GM21447 (cell line): ENCODE data around the gene CROCC2.

Experiments
- ATAC-seq: cut with Tn5 transposase; IDR thresholded peaks from one replicate; pipeline ENCODE4 v1.9.1; 2021; ENCODE audit not compliant: unreplicated experiment

The CROCC2 gene

GRCh38 chr2:240875228-240876034 lies 30.7 kb upstream of the CROCC2 start:
- no peak for ATAC-seq

DNA sequence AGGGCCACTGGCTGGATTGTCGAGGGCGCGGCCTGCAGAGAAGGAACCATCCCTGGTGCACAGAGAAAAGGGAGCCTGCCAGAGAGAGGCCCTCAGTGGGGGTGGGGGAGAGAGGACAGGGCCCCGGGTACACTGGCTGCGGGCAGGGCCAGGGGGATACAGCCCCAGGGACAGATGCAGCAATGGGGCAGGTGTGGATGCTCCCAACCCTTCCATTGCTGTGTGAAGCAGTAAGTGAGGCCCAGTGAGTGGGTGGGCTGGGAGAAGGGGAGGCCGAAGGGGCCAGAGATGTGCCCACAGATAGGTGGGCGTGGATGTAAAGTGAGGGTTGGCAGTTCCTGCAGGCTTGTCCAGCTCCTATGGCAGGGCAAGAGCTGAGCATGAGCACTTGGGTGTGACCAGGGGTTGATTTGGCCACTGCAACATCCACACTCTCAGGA lies 30.1 kb upstream of the CROCC2 start:
- no peak for ATAC-seq

- no peak for ATAC-seq
These were observed 29.5 kb upstream of the CROCC2 start for GRCh38 chr2:240876475-240877251.

- ATAC-seq, result no peak
These were observed 28.4 kb upstream of the CROCC2 start for GRCh38 chr2:240877460-240878340.

- no peak for ATAC-seq
These were observed 27.7 kb upstream of the CROCC2 start for GRCh38 chr2:240878341-240878936.

DNA sequence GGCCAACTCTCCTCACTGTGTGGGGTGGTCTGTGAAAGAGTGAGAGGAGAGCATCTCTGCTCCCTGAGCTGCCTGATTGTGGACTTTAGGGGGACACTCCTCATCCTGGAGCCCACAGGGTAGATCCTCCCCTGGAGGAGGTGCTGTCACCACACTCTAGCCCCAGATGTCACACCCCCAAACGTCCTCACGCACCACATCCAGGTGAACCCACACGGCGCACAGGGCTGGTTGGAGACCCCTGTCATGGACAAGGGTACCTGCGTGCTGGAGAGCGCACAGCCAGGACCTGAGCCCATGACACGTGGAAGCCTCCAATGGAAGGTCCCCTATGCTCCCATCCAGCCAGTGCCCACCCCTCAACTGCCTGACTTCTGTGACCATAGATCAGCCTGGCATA lies 27.0 kb upstream of the CROCC2 start:
- no peak for ATAC-seq

- ATAC-seq, result no peak
These were observed 24.2 kb upstream of the CROCC2 start for GRCh38 chr2:240881913-240882312.

DNA sequence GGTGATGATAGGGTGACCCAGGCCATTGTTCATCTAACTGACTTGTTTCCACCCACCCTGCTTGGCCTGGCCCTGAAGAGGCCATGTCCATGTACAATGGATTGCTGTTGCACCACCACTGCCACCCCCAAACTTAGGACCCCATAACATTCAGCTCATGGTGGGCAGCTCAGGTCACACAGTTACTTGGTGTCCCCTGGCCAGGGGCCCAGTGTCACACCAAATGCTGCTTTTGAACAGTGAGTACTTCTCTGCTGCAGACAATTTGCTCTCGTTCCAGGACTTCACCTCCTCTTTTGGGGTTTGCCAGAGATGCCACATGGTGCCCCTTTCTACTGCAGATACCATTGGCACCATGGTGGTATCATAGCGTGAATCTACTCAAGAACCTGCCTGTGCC lies 21.9 kb upstream of the CROCC2 start:
- ATAC-seq, result no peak

DNA sequence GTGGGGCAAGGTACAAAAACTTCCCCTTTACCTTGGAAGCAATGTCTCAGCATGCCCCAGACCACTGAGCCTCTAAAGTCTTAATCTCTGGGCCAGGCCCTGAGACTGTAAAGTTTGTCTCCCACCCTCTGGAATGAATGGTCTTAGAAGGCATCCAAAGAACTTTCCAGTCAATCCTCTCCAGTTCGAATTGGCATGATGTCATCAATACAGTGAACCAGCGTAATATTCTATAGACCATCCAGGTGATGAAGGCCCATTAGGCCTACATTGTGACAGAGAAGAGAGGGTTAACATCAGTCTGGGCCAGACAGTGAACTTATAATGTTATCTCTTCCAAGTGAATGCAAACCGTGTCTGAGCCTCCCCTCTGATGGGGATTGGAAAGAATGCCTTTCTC lies 21.4 kb upstream of the CROCC2 start:
- no peak for ATAC-seq

DNA sequence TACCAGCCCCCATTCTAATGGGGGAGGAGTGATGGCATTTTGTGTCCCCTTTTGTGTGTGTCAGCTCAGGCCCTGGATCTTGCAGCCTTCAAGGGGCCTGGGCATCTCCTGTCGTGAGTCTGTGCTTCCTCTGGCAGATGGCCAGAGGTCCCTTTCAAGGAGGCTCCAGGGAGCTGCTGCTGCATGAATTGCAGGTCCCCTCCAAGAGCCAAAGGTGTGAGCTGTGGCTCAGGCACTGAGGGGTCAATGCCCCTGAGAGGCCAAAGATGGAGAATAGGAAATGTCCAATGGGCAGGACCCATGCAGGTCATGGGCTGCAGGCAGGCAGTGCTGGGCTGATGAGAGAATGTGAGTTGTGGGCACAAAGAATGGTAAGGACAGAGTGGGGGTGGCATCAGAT lies 20.6 kb upstream of the CROCC2 start:
- ATAC-seq, result no peak

GRCh38 chr2:240886023-240886565 lies 20.0 kb upstream of the CROCC2 start:
- ATAC-seq, result no peak

DNA sequence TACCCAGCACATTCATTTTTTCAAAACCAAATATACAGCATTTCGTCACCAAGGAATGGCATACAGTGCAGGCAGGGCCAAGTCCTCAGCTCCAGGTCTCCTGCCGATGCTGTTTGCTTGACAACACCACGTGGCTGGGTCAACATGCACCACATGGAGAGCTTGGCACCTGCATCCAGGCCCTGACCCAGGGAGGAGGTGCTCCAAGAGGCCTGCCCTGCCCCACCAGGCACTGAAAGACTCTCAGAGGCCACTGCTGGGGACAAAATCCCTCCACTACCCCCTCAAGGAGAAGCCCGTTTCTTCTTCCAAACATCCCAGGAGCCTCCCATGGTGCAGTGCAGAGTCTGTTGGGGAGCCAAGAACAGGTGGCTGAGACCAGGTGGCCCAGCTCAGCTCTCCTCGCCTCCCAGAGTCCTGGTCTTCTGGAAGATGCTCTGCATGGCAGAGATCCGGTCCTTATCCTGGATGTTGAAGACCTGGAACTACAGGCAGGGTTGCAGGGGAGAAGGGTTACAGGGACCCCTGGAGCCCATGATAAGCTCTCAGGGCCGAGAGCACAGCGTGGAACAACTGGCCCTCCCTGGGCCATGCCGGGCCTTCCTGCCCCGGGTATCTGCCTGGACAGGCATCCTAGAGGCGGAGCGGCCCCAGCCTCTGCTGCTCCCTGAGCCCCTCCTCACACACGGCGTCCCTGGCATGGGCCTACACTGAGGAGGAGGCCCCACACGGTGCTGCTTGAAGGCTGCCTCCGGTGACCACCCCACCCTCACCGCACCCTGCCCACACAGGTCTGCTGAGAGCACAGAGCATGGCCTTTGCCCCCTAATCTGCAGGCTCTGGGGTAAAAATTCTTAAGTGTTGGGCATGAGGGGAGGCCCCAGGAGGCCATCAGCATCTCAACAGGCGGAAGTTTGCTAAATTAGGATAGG lies 19.2 kb upstream of the CROCC2 start:
- no peak for ATAC-seq

GRCh38 chr2:240887631-240888030 lies 18.5 kb upstream of the CROCC2 start:
- ATAC-seq, result no peak

DNA sequence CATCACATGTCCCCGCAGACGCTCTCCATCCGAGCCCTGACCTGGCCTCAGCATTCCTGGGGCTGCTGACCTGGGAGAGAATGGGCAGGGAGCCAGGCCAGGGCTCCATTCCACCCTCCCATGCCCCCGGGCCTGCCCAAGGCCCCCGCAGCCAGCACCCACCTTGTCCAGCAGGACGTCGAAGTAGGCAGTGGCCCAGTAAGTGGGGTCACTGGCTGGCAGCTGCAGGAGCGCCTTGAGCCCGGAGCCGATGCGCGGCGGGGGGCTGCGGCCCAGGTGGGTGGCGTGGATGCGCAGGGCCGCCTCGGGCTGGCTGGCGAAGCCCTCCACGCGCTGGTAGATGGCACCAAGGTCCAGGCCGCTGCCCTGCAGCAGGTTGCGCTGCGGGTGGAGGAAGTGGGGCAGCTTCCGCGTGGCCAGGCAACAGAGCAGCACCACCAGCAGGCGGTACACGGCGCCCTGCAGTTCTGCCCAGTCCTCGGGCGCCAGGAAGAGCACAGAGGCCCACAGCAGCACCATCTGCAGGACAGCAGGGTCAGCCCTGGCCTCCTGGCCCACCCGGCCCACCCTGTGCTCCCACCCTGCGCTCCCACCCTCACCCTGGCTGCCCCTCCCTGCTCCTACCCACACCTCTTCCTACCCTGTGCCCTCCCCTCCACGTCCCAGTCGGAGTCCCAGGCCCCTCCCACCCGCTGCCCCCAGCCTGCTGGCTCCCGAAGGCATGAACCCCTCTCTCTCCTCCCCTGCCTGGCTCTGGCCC lies 17.8 kb upstream of the CROCC2 start:
- no peak for ATAC-seq

GRCh38 chr2:240888890-240889573 lies 17.1 kb upstream of the CROCC2 start:
- no peak for ATAC-seq

DNA sequence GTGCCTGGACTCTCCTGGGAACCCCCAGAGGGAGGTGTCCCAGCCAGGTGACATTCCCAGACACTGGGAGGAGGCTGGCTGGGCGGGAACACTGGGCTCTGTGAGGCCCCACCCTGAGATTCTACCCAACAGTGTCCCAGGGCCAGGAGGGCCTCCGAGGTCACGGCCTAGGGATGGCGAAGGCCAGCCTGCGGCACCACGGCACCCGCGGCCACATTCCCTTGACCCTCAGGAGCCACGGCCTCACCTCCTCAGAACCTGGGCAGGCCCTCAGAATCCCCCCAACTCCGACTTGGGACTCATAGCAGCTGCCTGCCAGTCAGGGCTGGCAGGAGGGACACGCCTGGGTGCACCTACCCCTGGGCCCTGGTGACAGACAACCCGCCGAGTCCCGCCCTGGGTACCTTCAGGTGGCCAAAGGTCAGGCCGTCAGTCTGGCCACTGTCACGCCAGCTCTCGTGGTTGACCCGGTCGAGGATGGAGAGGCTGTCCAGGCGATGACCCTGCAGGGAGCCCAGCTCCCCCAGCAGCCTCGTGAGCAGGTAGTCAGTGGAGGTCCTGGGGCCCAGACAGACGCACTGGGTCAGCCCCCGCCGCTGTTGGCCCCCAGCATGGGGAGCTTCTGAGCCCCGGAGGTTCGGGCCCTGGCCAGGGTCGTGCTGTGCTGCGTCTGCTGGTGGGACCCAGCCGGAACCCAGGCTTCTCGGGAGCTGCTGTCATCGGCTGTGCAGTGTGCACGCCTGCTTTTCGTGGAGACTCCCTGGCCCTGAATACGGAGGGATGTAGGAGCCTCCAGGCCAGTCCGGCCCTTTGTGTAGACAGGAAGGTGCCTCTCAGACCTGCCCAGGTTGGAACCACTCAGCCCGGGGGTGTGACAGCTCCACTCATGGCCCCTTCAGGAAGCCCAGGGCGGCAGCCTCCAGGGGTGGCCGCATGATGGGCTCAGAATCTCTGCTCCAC lies 16.3 kb upstream of the CROCC2 start:
- ATAC-seq, result no peak

GRCh38 chr2:240890691-240891090 lies 15.4 kb upstream of the CROCC2 start:
- ATAC-seq, result no peak
